ENCODE measurements around the gene PTPRF.
"Not testable (repeated sequence)": the region's sequence is repeated elsewhere in the genome, so short reads cannot be mapped to it uniquely, and the experiment has no call there.

PTPRF gene

GRCh38 chr1:43538143-43538487 is 7.4 kb downstream of the PTPRF start:
- DNase-seq (ENCODE audit: low read depth): no peak

- no peak for DNase-seq (ENCODE audit: low read depth)
These were observed 8.3 kb downstream of the PTPRF start for GRCh38 chr1:43538969-43539368.

GRCh38 chr1:43539726-43540434 is 9.2 kb downstream of the PTPRF start:
- no peak for DNase-seq (ENCODE audit: low read depth)

GRCh38 chr1:43540653-43541071 is 10.0 kb downstream of the PTPRF start:
- DNase-seq (ENCODE audit: low read depth): no peak

- DNase-seq (ENCODE audit: low read depth): no peak
These were observed 10.5 kb downstream of the PTPRF start for GRCh38 chr1:43541141-43541540.

- no peak for DNase-seq (ENCODE audit: low read depth)
These were observed 11.2 kb downstream of the PTPRF start for GRCh38 chr1:43541721-43542401.

- DNase-seq (ENCODE audit: low read depth): no peak
These were observed 12.1 kb downstream of the PTPRF start for GRCh38 chr1:43542527-43543458.

GRCh38 chr1:43543567-43543966 is 12.9 kb downstream of the PTPRF start:
- no peak for DNase-seq (ENCODE audit: low read depth)

- DNase-seq (ENCODE audit: low read depth): no peak
These were observed 14.6 kb downstream of the PTPRF start for GRCh38 chr1:43545339-43545694.

- no peak for DNase-seq (ENCODE audit: low read depth)
These were observed 15.2 kb downstream of the PTPRF start for GRCh38 chr1:43545695-43546387.

GRCh38 chr1:43546388-43547100 is 15.9 kb downstream of the PTPRF start:
- no peak for DNase-seq (ENCODE audit: low read depth)

GRCh38 chr1:43547538-43548072 is 16.9 kb downstream of the PTPRF start:
- no peak for DNase-seq (ENCODE audit: low read depth)

- DNase-seq (ENCODE audit: low read depth): no peak
These were observed 17.9 kb downstream of the PTPRF start for GRCh38 chr1:43548285-43549271.

GRCh38 chr1:43549394-43549793 is 18.7 kb downstream of the PTPRF start:
- not testable (repeated sequence) for DNase-seq (ENCODE audit: low read depth)

GRCh38 chr1:43549921-43550597 is 19.4 kb downstream of the PTPRF start:
- no peak for DNase-seq (ENCODE audit: low read depth)

GRCh38 chr1:43550598-43551246 is 20.0 kb downstream of the PTPRF start:
- no peak for DNase-seq (ENCODE audit: low read depth)

GRCh38 chr1:43551396-43551888 is 20.8 kb downstream of the PTPRF start:
- DNase-seq (ENCODE audit: low read depth): no peak

GRCh38 chr1:43552059-43552742 is 21.5 kb downstream of the PTPRF start:
- DNase-seq (ENCODE audit: low read depth): no peak

Measured in stimulated activated CD8-positive, alpha-beta memory T cell treated with anti-CD3 and anti-CD28 coated beads, Interleukin-12 subunit alpha, Interleukin-12 subunit beta, amount 100 ng/mL, for 1 hour (primary cell).